ENCODE results near the gene GIMAP5.

GIMAP5 gene

DNA sequence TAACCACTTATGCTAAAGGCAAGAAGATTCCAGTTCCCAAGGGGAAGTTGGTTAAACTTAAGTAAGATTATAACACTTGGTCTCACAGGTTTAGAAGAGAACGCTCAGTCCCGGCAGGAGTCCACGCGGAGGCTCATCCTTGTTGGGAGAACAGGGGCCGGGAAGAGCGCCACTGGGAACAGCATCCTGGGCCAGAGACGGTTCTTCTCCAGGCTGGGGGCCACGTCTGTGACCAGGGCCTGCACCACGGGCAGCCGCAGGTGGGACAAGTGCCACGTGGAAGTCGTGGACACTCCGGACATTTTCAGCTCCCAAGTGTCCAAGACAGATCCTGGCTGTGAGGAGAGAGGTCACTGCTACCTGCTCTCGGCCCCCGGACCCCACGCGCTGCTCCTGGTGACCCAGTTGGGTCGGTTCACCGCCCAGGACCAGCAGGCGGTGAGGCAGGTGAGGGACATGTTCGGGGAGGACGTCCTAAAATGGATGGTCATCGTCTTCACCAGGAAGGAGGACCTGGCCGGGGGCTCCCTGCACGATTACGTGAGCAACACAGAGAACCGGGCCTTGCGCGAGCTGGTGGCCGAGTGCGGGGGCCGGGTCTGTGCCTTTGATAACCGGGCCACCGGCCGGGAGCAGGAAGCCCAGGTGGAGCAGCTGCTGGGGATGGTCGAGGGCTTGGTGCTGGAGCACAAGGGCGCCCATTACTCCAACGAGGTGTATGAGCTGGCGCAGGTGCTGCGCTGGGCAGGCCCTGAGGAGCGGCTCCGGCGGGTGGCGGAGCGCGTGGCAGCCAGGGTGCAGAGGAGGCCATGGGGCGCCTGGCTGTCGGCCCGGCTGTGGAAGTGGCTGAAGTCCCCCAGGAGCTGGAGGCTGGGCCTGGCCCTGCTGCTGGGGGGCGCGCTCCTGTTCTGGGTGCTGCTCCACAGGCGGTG, 17.0 kb upstream of the GIMAP5 start:
- H4K20me1 ChIP-seq (ENCODE audit: insufficient read depth, low read length), result no peaks in the 10 kb centered on the region
- peak overlapping the region; percentile 10; the same call in 1 of the 2 replicates for H3K4me2 ChIP-seq (ENCODE audit: insufficient read depth, low read length)
- no peaks in the 10 kb centered on the region for H3K9me3 ChIP-seq (ENCODE audit: insufficient read depth, low read length, severe bottlenecking)
- TF ChIP-seq, protein P1, sequence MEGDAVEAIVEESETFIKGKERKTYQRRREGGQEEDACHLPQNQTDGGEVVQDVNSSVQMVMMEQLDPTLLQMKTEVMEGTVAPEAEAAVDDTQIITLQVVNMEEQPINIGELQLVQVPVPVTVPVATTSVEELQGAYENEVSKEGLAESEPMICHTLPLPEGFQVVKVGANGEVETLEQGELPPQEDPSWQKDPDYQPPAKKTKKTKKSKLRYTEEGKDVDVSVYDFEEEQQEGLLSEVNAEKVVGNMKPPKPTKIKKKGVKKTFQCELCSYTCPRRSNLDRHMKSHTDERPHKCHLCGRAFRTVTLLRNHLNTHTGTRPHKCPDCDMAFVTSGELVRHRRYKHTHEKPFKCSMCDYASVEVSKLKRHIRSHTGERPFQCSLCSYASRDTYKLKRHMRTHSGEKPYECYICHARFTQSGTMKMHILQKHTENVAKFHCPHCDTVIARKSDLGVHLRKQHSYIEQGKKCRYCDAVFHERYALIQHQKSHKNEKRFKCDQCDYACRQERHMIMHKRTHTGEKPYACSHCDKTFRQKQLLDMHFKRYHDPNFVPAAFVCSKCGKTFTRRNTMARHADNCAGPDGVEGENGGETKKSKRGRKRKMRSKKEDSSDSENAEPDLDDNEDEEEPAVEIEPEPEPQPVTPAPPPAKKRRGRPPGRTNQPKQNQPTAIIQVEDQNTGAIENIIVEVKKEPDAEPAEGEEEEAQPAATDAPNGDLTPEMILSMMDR (IDR thresholded peaks at IDR 0.05; ENCODE audit: borderline replicate concordance, extremely low read depth, low read length, poor library complexity, severe bottlenecking), result no peak
- no peak for TF ChIP-seq EZH2 (IDR thresholded peaks at IDR 0.05; ENCODE audit: borderline replicate concordance, low read depth, low read length, severe bottlenecking)
- no peak overlapping the region for H2AFZ ChIP-seq (ENCODE audit: low read depth, low read length)
- no peak for DNase-seq
- no peaks in the 10 kb centered on the region for H3K27me3 ChIP-seq (ENCODE audit: insufficient read depth, low read length, poor library complexity)
- H3K4me1 ChIP-seq (ENCODE audit: insufficient read depth, low read length), result peaks cover 58% of the 10 kb centered on the region
- ATAC-seq (ENCODE audit: insufficient read depth, low read depth), result no peak
- peaks cover 32% of the 10 kb centered on the region for H3K79me2 ChIP-seq (ENCODE audit: insufficient read depth, low read length)
- no peak overlapping the region for H3K9ac ChIP-seq (ENCODE audit: low read depth, low read length)
- H3K27ac ChIP-seq (ENCODE audit: low read length), result no peak overlapping the region
- H3K4me3 ChIP-seq (ENCODE audit: low read depth in 1 of 2, low read length in 2 of 2), result no peak overlapping the region
- H3K36me3 ChIP-seq (ENCODE audit: insufficient read depth, low read length), result peaks cover 39% of the 10 kb centered on the region

DNA sequence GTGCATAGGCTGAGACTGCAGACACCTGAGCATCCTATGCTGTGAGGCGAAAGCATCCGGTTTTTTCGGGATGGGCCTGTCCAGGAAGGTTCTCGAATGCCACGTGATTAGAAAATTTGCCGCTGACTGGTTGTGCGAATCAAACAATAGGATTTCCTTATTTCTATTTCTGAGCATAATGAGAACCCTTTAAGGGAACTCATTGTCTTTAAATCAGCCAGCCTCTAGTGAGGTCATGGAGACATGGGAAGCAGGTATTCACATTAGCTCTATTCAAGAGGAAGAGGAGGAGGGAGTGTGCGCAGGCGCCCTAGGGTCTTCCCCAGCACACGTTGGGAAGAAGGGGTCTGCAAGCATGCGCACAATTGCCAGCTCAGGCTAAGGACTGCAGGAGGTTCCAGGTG, 15.2 kb upstream of the GIMAP5 start:
- no peaks in the 10 kb centered on the region for H4K20me1 ChIP-seq (ENCODE audit: insufficient read depth, low read length)
- H3K9me3 ChIP-seq (ENCODE audit: insufficient read depth, low read length, severe bottlenecking), result no peaks in the 10 kb centered on the region
- TF ChIP-seq, protein P1 (IDR thresholded peaks at IDR 0.05; ENCODE audit: borderline replicate concordance, extremely low read depth, low read length, poor library complexity, severe bottlenecking), result no peak
- TF ChIP-seq EZH2 (IDR thresholded peaks at IDR 0.05; ENCODE audit: borderline replicate concordance, low read depth, low read length, severe bottlenecking), result no peak
- no peak overlapping the region for H2AFZ ChIP-seq (ENCODE audit: low read depth, low read length)
- peaks cover 21% of the 10 kb centered on the region for H3K79me2 ChIP-seq (ENCODE audit: insufficient read depth, low read length)
- H3K27ac ChIP-seq (ENCODE audit: low read length), result no peak overlapping the region
- H3K4me3 ChIP-seq (ENCODE audit: low read depth in 1 of 2, low read length in 2 of 2), result no peak overlapping the region
- no peak overlapping the region for H3K9ac ChIP-seq (ENCODE audit: low read depth, low read length)
- ATAC-seq (ENCODE audit: insufficient read depth, low read depth) (no peak), DNase-seq (no peak)
- no peaks in the 10 kb centered on the region for H3K27me3 ChIP-seq (ENCODE audit: insufficient read depth, low read length, poor library complexity)
- peaks cover 39% of the 10 kb centered on the region for H3K36me3 ChIP-seq (ENCODE audit: insufficient read depth, low read length)
- H3K4me1 ChIP-seq (ENCODE audit: insufficient read depth, low read length), result peaks cover 46% of the 10 kb centered on the region
- no peak overlapping the region for H3K4me2 ChIP-seq (ENCODE audit: insufficient read depth, low read length)

DNA sequence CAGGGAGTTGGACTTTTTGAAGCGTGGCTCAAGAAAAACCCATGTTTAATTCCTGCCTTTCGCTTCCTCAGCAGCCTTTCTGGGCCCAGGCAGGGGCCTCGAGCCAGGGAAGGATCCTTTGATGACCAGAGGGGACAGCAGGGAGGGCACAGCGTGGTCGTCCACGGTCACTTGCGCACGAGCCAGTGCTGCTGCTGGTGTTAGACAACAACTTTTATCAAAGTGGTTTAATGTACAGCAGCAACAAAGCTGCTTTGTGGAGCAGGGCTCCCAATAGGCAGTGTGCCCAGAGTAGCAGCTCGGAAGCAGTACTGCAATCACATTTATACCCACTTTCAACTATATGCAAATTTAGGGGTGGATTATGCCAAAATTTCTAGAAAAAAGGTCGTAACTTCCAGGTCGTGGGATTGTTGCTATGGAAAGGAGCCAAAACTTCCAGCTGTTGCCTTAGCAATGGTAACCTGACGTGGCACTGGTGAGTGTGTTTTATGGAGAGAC, 14.7 kb upstream of the GIMAP5 start:
- no peak for ATAC-seq (ENCODE audit: insufficient read depth, low read depth)
- Histone ChIP-seq H2AFZ (ENCODE audit: low read depth, low read length) (no peak overlapping the region), H3K36me3 (ENCODE audit: insufficient read depth, low read length) (peaks cover 39% of the 10 kb centered on the region), H3K4me1 (ENCODE audit: insufficient read depth, low read length) (peaks cover 40% of the 10 kb centered on the region), H4K20me1 (ENCODE audit: insufficient read depth, low read length) (no peaks in the 10 kb centered on the region), H3K27ac (ENCODE audit: low read length) (no peak overlapping the region), H3K79me2 (ENCODE audit: insufficient read depth, low read length) (peaks cover 16% of the 10 kb centered on the region), H3K9ac (ENCODE audit: low read depth, low read length) (no peak overlapping the region), H3K4me2 (ENCODE audit: insufficient read depth, low read length) (no peak overlapping the region), H3K27me3 (ENCODE audit: insufficient read depth, low read length, poor library complexity) (no peaks in the 10 kb centered on the region), H3K4me3 (ENCODE audit: low read depth in 1 of 2, low read length in 2 of 2) (no peak overlapping the region), H3K9me3 (ENCODE audit: insufficient read depth, low read length, severe bottlenecking) (peaks cover 4% of the 10 kb centered on the region)
- no peak for DNase-seq
- TF ChIP-seq, protein P1 (IDR thresholded peaks at IDR 0.05; ENCODE audit: borderline replicate concordance, extremely low read depth, low read length, poor library complexity, severe bottlenecking), result no peak
- no peak for TF ChIP-seq EZH2 (IDR thresholded peaks at IDR 0.05; ENCODE audit: borderline replicate concordance, low read depth, low read length, severe bottlenecking)

Measured in DND-41 (cell line).